HG02943 (cell line): ENCODE measurements around the gene ELOVL6.
A peak's percentile ranks its signal among the peaks of the same experiment; 100 is the strongest.
"Not testable (repeated sequence)": the region's sequence is repeated elsewhere in the genome, so short reads cannot be mapped to it uniquely, and the experiment has no call there.

Experiments
- ATAC-seq: cut with Tn5 transposase; IDR thresholded peaks from one replicate; pipeline ENCODE4 v1.9.1; 2021; ENCODE audit warnings: mild to moderate bottlenecking, low read depth, moderate library complexity; ENCODE audit not compliant: unreplicated experiment

ELOVL6 gene

DNA sequence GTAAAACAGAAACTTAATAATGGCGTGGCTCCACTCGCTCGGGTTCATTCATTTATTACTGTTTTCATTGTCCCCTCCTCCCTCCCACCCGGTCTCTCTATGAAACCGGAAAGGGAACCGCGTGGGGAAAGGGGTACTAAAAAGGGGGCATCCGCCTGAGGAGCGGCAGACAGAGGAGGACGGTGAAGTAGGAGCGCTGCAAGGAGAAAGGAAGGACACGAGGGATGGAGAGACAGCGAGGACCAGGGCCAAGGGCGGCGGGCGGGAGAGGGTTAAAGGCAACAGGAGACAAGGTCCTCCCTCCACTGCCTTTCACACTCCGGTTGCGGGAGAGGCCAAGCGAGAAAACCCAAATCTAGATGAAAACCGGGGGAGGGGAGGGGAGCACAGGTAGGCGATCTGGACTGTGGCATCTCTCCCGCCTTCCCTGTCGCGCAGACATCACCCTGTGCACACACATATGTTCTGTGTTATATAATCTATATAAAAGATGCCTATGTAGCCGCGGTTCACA is 829 bp downstream of the ELOVL6 start:
- no peak for ATAC-seq

- ATAC-seq = peak; percentile 31
Measured at GRCh38 chr4:110196871-110197528, 1.4 kb downstream of the ELOVL6 start.

DNA sequence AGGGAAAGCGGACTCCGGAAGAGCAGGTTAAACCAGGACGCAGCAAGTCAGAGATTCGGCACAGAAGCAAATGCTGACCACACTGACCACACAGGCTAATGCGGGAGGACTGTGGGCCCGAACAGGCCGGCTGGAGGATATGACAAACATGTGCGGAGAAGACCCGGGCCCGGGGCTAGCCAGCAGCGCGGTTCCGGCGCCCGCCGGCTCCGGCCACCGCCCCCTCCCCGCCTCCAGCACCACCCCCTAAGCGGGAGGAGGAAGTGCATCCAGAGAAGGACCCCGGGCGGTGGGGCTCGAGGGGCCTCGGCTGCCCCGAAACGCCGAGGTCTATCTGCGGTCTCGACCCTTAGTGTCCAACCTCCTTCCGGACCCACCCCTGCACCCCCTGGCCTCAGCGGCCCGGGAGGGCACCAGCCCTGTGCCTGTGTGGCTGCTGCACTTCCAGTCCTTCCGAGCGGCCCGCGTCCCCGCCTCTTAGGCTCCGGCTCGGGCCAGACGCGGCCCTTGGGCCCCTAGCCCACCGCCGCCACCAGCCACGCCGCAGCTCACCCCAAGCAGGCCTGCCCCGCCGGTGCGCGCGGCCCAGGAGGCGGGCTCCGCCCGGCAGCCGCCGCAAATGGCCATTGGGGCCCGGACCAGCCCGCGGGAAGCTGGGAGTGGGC is 2.1 kb downstream of the ELOVL6 start:
- ATAC-seq = peak; percentile 24

GRCh38 chr4:110195561-110196205 is 2.7 kb downstream of the ELOVL6 start:
- peak; percentile 9 for ATAC-seq

DNA sequence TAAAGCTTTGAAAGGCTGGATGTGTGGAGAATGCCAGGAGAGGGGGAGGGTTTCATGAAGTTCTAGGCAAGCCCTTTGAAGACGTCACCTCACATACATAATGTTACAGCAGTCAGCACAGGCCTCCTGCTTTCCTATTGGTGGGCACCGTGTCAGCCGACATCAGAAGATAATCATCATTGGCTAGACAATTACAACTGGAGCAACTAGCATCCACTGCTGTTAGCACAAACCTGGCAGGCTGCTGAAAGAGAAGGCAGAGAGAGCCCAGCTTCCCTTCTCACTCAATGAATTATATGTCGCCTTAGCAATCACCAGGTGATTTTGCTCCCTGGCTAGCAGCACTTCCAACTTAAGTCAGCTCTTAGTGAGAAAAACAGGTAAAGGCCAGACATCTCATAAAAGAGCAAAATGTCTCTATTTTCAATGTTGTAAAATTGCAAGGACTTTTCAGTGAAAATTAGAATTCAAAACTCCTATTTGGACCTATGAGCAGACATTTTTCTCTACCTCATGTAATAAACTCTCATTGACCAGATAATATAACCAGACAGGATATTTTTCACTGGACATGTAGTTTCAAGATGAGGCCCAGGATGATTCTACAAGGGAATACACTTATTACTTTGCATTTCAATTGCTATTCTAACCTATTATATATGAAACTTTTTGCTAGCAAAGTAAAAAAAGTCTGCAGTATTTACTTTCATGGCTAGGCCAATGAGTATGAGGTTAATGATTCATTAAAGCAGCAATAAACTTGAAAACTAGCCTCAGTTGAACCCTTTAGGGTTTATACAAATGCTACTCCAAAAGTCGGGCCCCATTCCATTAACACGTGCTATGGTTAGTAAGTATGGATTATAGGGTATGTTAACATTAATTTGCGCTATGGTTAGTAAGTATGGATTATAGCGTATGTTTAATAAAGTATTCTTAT is 4.3 kb downstream of the ELOVL6 start:
- peak; percentile 77 for ATAC-seq

GRCh38 chr4:110193287-110193686 is 5.1 kb downstream of the ELOVL6 start:
- ATAC-seq = not testable (repeated sequence)

DNA sequence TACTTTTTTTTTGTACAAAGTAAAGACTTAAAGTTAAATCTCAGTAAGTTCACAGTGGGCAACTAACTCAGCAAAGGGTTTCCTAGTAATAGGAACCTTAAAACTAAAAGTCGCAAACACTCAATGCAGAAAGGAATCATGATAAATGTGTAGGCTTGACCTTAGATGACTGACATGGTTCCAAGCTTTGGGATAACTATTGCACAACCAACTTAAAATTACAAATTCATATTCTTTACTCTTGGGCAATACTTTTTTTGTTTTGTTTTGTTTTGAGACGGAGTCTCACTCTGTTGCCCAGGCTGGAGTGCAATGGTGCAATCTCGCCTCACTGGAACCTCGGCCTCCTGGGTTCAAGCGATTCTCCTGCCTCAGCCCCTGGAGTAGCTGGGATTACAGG is 8.2 kb downstream of the ELOVL6 start:
- no peak for ATAC-seq

DNA sequence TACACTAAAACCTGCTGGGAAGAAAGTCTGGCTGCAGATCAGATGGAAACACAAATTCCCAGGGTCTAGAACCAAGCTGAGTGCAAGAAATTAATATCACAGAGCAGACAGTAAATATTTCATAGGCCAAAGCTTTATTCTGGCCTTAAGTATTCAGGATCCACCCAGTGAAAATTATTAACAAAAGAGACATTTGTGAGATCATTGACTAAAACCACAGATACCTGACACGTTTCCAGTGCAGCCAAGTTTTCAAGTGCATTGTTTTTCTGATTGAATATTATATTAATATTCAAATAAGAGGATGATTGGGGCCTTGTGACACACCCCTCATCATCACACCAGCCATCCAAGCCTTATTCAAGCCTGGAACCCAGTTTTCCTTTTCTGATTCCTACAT is 10.3 kb downstream of the ELOVL6 start:
- ATAC-seq = peak; percentile 57

DNA sequence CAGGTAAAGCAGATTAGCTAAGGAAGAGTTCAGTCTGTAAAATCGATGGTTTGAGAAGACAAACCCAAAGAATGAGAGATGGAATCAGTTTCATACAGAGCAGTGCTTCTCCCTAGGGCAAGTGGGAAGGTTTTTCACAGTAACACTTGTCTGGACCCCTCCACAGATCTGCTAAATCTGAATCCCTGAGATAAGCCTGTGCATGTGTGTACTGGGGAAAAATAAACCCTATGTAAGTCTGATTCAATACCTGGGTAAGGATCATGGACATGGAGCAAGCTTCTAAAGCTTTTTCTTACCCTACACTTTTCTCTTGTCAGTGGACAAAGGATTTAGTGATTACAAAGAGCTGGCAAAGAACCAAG is 13.6 kb downstream of the ELOVL6 start:
- no peak for ATAC-seq

DNA sequence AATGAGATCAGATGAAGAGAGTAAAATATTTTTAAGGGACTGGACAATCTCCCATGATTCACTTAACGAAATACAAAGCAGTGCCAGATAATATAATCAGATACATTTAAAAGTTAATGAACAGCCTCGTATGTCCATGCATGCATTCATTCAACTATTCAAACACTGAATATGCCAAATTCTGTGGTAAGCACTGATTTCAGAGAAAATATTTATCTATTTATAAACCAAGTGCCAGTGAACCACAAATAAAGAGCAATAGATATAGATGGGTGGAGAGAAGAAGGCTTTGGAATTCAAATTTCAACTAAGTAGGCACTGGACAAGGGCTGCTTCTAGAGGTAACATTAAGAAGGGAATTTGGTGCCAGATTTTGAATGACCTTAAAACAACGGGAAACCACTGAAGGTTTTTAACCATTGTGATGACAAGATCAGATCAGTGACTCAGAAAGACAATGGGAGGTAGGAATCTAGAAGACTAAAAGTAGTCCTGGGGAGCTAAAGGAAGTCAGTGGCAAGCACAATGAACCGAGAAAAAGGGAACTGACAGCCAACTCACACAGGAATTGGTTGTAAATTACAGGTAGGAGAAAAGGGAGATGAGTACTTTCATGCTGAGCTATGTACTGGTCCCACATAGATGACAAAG is 14.2 kb downstream of the ELOVL6 start:
- ATAC-seq = no peak

DNA sequence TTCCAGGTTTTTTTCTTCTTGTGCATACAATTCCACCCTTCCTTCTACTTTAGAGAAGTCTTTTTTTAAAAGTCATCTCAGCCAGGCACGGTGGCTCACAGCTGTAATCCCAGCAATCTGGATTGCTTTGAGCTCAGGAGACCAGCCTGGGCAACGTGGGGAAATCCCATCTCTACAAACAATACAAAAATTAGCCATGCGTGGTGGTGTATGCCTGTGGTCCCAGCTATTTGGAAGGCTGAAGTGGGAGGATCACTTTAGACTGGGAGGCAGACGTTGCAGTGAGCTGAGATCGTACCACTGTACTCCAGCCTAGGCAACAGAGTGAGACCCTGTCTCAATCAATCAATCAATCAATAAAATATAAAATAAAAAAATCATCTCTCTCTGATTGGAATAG is 14.8 kb downstream of the ELOVL6 start:
- ATAC-seq = no peak

DNA sequence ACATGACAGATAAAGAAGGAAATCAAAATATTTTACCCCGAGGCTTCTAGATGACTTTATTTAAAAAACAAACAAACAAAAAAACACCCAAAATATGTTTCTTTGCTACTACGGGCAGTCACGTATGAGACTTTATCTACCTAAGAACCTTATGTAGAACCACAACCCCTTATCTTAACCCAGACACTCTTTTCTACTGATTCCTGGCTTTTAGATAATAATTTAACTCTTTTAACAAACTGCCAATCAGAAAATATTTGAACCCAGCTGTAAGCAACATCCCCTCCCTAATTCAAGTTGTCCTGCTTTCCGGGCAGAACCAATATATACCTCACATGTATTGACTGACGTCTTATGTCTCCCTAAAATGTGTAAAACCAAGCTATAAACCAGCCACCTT is 15.4 kb downstream of the ELOVL6 start:
- ATAC-seq = no peak

DNA sequence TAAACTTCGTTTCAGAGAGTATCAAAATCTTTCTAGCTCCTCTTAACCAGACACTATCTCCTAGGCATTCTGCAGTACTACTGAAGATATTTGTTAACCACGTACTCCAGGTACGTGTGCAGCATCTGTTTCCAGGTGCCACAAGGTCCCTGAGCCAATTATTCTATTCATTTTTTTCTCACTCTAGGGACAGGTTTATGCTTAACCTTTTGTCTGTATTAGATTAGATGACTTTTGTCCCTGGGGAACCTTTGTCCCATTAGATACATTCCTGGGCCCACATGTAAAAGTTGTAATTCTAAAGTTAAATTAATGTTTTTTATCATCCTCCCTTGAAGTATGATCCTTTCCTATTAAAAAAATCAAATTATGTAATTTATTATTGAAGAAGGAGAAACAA is 16.5 kb downstream of the ELOVL6 start:
- no peak for ATAC-seq

GRCh38 chr4:110175634-110176033 is 22.8 kb downstream of the ELOVL6 start:
- ATAC-seq = no peak

- ATAC-seq = no peak
Measured at GRCh38 chr4:110172972-110173371, 25.4 kb downstream of the ELOVL6 start.

DNA sequence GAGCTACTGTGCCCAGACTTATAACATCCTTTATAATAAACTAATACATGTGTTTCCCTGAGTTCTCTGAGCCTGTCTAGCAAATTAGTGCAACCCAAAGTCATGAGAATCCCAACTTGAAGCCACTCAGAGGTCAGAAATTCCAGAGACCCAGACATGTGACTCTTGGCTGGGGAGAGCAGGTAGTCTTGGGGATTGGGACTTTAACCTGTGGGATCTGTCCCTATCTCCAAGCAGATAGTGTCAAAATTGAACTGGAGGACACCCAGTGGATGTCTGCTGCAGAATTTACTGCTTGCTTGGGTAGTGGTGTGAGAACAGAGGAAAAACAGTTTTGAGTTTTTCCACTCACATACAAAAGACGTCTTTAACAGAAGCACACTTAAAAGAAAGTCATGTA is 26.4 kb downstream of the ELOVL6 start:
- no peak for ATAC-seq

GRCh38 chr4:110170861-110171260 is 27.6 kb downstream of the ELOVL6 start:
- ATAC-seq = no peak

GRCh38 chr4:110165382-110166286 is 32.8 kb downstream of the ELOVL6 start:
- ATAC-seq = no peak

GRCh38 chr4:110164856-110165255 is 33.6 kb downstream of the ELOVL6 start:
- no peak for ATAC-seq
